GM18502 (cell line): Measurements from ENCODE around the gene PLVAP.

Experiments used
- ATAC-seq: cut with Tn5 transposase; IDR thresholded peaks from one replicate; pipeline ENCODE4 v1.9.1; 2021; ENCODE audit warnings: mild to moderate bottlenecking; ENCODE audit not compliant: unreplicated experiment, poor library complexity

The PLVAP gene

GRCh38 chr19:17305216-17305516, 72.0 kb downstream of the PLVAP start:
- no peak for ATAC-seq

DNA sequence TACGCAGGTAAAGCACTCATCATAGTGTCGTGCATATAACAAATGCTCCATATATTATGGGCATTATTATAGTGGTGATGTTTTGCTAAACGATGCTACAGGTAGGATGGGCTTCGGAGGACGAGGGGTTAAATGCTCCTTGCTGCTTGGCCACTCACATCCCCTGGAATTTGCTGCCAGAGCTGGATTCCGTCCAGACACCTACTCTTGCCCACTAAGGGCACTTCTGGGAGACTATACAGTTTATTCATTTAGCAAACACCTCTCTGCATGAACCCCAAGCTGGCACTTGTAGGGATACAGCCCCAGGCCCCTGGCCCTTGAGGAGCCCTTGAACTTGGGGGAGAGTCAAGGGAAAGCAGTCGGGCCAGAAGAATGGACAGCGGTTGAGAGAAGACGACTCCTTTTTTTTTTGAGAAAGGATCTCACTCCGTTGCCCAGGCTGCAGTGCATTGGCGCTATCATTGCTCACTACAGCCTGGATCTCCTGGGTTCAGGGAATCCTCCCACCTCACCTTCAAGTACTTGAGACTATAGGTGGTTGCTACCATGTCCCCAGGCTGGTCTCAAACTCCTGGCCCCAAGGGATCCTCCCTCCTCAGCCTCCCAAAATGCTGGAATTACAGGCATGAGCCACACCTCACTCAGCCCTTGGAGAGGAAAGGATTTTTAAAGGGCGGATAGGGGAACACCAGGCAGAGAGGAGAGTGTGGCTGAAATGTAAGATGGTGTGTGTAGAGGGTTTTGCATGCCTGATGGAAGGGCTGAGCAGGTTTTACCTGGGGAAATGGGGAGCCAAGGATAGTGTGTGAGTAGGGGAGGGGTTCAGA, 72.5 kb downstream of the PLVAP start:
- ATAC-seq: no peak

DNA sequence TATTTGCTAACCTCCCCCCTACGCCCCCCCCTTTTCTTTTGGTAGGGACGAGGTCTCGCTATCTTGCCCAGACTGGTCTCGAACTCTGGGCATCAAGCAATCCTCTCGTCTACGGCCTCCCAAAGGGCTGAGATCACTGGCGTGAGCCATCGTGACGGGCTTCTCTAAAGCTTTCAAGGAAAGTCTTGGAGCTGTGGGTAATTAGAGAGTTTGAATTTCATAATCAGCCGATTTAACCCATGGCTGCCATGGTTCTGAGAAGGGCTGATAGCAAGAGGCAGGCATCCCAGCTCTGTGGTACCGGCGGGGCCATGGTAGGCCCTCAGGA, 73.2 kb downstream of the PLVAP start:
- no peak for ATAC-seq

DNA sequence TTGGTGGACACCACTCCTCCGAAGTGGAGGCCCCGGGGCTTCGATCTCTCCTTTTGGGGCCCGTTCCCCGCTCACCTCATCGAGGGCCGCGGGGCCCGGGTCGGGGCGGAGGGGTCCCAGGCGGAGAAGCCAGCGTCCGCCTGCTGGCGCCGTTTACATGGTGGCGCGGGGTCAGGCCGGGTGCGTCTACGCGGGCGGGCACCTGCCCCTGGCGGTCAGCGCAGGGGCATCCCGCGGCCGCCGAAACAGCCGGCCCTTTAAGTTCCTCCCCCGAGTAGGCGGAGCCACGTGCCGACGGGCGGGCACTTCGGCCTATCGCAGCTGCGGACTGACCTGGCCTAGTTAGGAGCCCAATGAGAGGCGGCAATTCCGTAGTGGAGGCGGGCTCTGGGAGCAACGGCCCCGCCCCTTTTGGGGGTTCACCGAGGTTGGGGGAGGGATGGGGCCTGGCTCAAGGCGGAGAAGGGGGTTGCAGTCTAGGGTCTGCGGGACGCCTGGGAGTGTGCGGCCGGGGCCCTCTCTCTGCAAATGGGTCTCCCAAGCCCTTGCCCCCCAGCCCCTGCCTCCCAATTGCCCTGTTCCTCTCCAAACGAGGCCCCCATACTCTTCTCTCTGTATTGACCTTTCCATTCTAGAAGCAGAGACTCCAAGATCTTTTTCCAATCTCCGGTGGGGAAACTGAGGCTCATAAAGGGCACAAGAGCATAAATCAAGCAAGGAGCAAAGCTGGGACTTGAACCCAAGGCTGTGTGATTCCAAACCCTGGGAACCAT, 73.8 kb downstream of the PLVAP start, which contains the start of gene ABHD8:
Gene ABHD8, minus strand, starts transcription at position 259 of the 773 bp plus-strand sequence. CDS start 1,809 bp downstream, outside the sequence.
- peak; percentile 59 for ATAC-seq

DNA sequence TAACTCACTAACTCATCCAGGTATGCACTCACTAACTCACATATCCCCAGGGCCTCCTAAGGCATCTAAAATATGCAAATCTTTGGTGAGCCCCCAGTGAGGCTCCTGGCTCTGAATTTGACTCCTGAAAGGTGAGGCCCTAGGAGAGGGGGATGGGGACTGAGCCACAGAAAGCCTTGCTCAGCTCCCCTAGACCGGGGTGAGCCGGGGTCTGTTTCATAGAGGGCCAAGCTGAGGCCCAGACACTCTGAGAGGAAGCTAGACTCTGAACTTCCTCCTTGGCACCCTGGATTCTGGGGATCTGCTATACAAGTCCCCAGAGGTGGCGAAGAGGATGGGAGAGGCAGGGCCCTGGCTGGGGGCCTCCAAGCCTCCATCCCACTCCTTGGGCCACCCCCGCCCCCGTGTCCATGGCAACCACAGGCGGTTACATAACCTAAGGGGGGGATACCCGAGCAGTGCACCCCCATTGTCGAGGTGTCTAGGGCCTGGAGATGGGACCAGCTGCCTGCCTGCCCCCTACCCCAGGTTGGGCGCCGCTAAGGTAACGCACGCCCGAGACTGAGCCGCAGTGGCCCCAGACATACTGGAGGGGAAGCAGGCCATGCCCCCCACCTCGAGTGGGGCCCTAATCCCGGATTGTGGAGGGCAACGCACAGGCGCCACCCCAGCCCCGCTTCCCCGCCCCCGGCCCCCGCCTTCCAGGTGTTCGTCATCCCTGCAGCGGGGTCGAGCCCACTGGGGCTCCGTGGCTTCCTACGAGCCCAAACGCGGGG, 74.6 kb downstream of the PLVAP start:
- ATAC-seq: no peak
